Transverse colon (tissue), 4 donors: Measurements from ENCODE around the gene MB21D2. TPM values are rescaled to one million over a fixed set of nuclear protein-coding genes. Genes with fewer than 3 reads are reported as not detected.

ENCODE experiments used
- DNase-seq: peaks from one replicate; pipeline ENCODE4 v3.0.0-alpha.2; 2019
- H3K27ac ChIP-seq, 4 donors: fragments of 200-600 bp; sonication (generic); 2 replicates each; pipeline ENCODE4 v1.5.1; 2016 to 2018; ENCODE audit warnings: inconsistent platforms in 4 of 4
- H3K27me3 ChIP-seq: fragments of 200-600 bp; sonication (generic); 2 replicates; pipeline ENCODE4 v1.5.1; 2017; ENCODE audit warnings: inconsistent platforms
- H3K36me3 ChIP-seq, 4 donors: fragments of 200-600 bp; sonication (generic); 2 replicates each; pipeline ENCODE4 v1.5.1; 2017 to 2019; ENCODE audit warnings: inconsistent platforms in 4 of 4
- H3K4me1 ChIP-seq, 4 donors: fragments of 200-600 bp; sonication (generic); 2 replicates each; pipeline ENCODE4 v1.5.1; 2017 to 2020; ENCODE audit warnings: inconsistent platforms in 4 of 4
- H3K4me3 ChIP-seq, 4 donors: fragments of 200-600 bp; sonication (generic); 1 replicate in 1 of 4; 2 replicates in 3 of 4; pipeline versions ENCODE4 v1.5.1 to v1.6.1; 2017 to 2019; ENCODE audit warnings: inconsistent platforms in 4 of 4
- H3K9me3 ChIP-seq, 2 donors: fragments of 200-600 bp; sonication (generic); 2 replicates each; pipeline ENCODE4 v1.5.1; 2017 to 2019; ENCODE audit warnings: inconsistent platforms in 2 of 2
- CTCF ChIP-seq, 5 experiments: fragments of 200-600 bp in 3 of 5; fragments of 450-650 bp in 2 of 5; sonication (generic) in 3 of 5; IDR thresholded peaks; 1 replicate in 2 of 5; 2 replicates in 3 of 5; pipeline ENCODE4 v1.5.1; 2016 to 2017; ENCODE audit warnings: antibody characterized with exemption in 5 of 5, inconsistent platforms in 3 of 5, mild to moderate bottlenecking in 2 of 5, moderate library complexity in 1 of 5
- EP300 ChIP-seq: sonication (generic); formaldehyde crosslinking; IDR thresholded peaks from one replicate; pipeline ENCODE4 v1.6.1; 2017; ENCODE audit warnings: antibody characterized with exemption, low read depth
- POLR2A ChIP-seq: fragments of 450-650 bp; IDR thresholded peaks from one replicate; pipeline ENCODE4 v1.6.1; 2016; ENCODE audit warnings: antibody characterized with exemption, mild to moderate bottlenecking, moderate library complexity
- POLR2AphosphoS5 ChIP-seq, 3 donors: sonication (generic); formaldehyde crosslinking; IDR thresholded peaks; one replicate each; pipeline ENCODE4 v1.6.1; 2016; ENCODE audit warnings: antibody characterized with exemption in 3 of 3
- WGBS, 2 donors: methylation state at CpG; one replicate each; pipeline ENCODE4 v1.1.5; 2018; ENCODE audit warnings: low coverage in 1 of 2; 5-methylcytosine and 5-hydroxymethylcytosine counted together
- in situ Hi-C, 4 donors: fragments of 200-750 bp; cut with MboI; loops; one replicate each; pipeline versions ENCODE4 v1.15.0 to v1.15.1; 2017; ENCODE audit warnings: low sequenced_read_pairs in 3 of 4, low pct_ligation_motif_present in 1 of 4, low pct_unique_long_range_greater_than_20kb in 1 of 4
- intact Hi-C: fragments of 100-400 bp; cut with DNase I; formaldehyde crosslinking; loops from one replicate; pipeline ENCODE4 v1.15.1; 2023; ENCODE audit warnings: low total_unique reads
- total RNA-seq, 4 donors: library from RNA; depleted of rRNA; stranded (reverse); fragments of >200 nt; gene quantifications; one replicate each; pipeline ENCODE4 v1.1.0, GENCODE V29; 2016

MB21D2 gene
- total RNA-seq, 4 donors from 2014 or later = 1.5 to 8.4 (median 4.2) TPM

- Histone ChIP-seq H3K4me1 (no peaks in the 10 kb centered on the region), H3K27me3 (no peaks in the 10 kb centered on the region), H3K4me3 (no peak overlapping the region), H3K27ac (no peak overlapping the region), H3K9me3 (no peaks in the 10 kb centered on the region), H3K36me3 (no peaks in the 10 kb centered on the region)
- WGBS, 2 donors = 65 to 76% methylated on average over 2 of the region's 2 CpGs
- no peak for TF ChIP-seq CTCF (IDR thresholded peaks at IDR 0.05)
- no peak for TF ChIP-seq POLR2A
- TF ChIP-seq POLR2AphosphoS5 (IDR thresholded peaks at IDR 0.05) = no peak
- no peak for TF ChIP-seq EP300
- in situ Hi-C loops (loop anchor here in 3 of 4 donors (5.0 to 25.0 kb wide), 5 partner anchors 237 to 758 kb away; partner anchors contain the start of gene ATP13A4 (in 1 of the 3)), intact Hi-C loops (loop anchor here (10.0 kb wide), 1 partner anchor 230 kb away; no protein-coding TSS in a partner anchor)
- DNase-seq = no peak
These were observed 113.2 kb downstream of the MB21D2 start for GRCh38 chr3:192804502-192804901.

GRCh38 chr3:192802957-192803899 lies 114.4 kb downstream of the MB21D2 start:
- H3K27me3 ChIP-seq = no peaks in the 10 kb centered on the region
- no peak for DNase-seq
- no peak overlapping the region for H3K27ac ChIP-seq
- no peaks in the 10 kb centered on the region for H3K36me3 ChIP-seq
- intact Hi-C loops = loop anchor here (10.0 kb wide), 1 partner anchor 228 kb away; no protein-coding TSS in a partner anchor
- H3K4me3 ChIP-seq = no peak overlapping the region
- in situ Hi-C loops = loop anchor here in 3 of 4 donors (5.0 to 25.0 kb wide), 5 partner anchors 236 to 759 kb away; partner anchors contain the start of gene ATP13A4 (in 1 of the 3)
- no peaks in the 10 kb centered on the region for H3K9me3 ChIP-seq
- peak; percentile 34 to 48 (median 41) for TF ChIP-seq CTCF (IDR thresholded peaks at IDR 0.05)
- no peak for TF ChIP-seq POLR2AphosphoS5 (IDR thresholded peaks at IDR 0.05)
- H3K4me1 ChIP-seq = no peaks in the 10 kb centered on the region
- WGBS, 2 donors = 55 to 56% methylated on average over 7 of the region's 7 CpGs

- DNase-seq = no peak
- H3K4me1 ChIP-seq = no peaks in the 10 kb centered on the region
- H3K27ac ChIP-seq = no peak overlapping the region
- H3K9me3 ChIP-seq = no peaks in the 10 kb centered on the region
- in situ Hi-C loops = loop anchor here in 3 of 4 donors (5.0 to 25.0 kb wide), 5 partner anchors 235 to 760 kb away; partner anchors contain the start of gene ATP13A4 (in 1 of the 3)
- TF ChIP-seq POLR2AphosphoS5 (IDR thresholded peaks at IDR 0.05) (no peak), CTCF (IDR thresholded peaks at IDR 0.05) (no peak), EP300 (no peak), POLR2A (no peak)
- H3K4me3 ChIP-seq = no peak overlapping the region
- intact Hi-C loops = loop anchor here (10.0 kb wide), 1 partner anchor 227 kb away; no protein-coding TSS in a partner anchor
- WGBS, 2 donors = 81 to 100% methylated on average over 1 to 5 of the region's 5 CpGs
- H3K36me3 ChIP-seq = no peaks in the 10 kb centered on the region
- H3K27me3 ChIP-seq = no peaks in the 10 kb centered on the region
These were observed 115.7 kb downstream of the MB21D2 start for GRCh38 chr3:192801985-192802384.

GRCh38 chr3:192799721-192800120 lies 117.9 kb downstream of the MB21D2 start:
- Histone ChIP-seq H3K27ac (no peak overlapping the region), H3K36me3 (no peaks in the 10 kb centered on the region), H3K4me1 (no peaks in the 10 kb centered on the region), H3K4me3 (no peak overlapping the region), H3K27me3 (no peaks in the 10 kb centered on the region), H3K9me3 (no peaks in the 10 kb centered on the region)
- WGBS, 2 donors = 74 to 87% methylated on average over 2 of the region's 2 CpGs
- TF ChIP-seq CTCF (IDR thresholded peaks at IDR 0.05) (no peak), POLR2AphosphoS5 (IDR thresholded peaks at IDR 0.05) (no peak)
- in situ Hi-C loops = loop anchor here (5.0 to 25.0 kb wide), 6 partner anchors 232 to 763 kb away; partner anchors contain the start of gene ATP13A4 (in 1 of the 4)
- DNase-seq = no peak
- intact Hi-C loops = loop anchor here (10.0 kb wide), 1 partner anchor 225 kb away; no protein-coding TSS in a partner anchor
